SU-DHL-6 (cell line): ENCODE data around the gene B4GALT5.

Source experiments
- H2AFZ ChIP-seq: fragments of 200-600 bp; sonication (generic); 2 replicates; pipeline ENCODE4 v1.6.1; 2014; ENCODE audit warnings: low read depth, mild to moderate bottlenecking, moderate library complexity, mixed read lengths, antibody characterized with exemption, low read length; ENCODE audit not compliant: severe bottlenecking
- H3F3A ChIP-seq: fragments of 200-600 bp; shearing (Covaris generic); 2 replicates; pipeline ENCODE4 v1.6.0; 2016; ENCODE audit warnings: antibody characterized with exemption, mild to moderate bottlenecking; ENCODE audit not compliant: insufficient read depth
- H3K27ac ChIP-seq: fragments of 200-600 bp; sonication (generic); 2 replicates; pipeline ENCODE4 v1.5.1; 2016; ENCODE audit warnings: low read depth, mild to moderate bottlenecking, low read length, moderate library complexity, mixed read lengths
- H3K27me3 ChIP-seq: fragments of 200-600 bp; sonication (generic), shearing (Covaris generic); 2 replicates; pipeline ENCODE4 v1.6.0; 2014; ENCODE audit warnings: mild to moderate bottlenecking, low read length
- H3K36me3 ChIP-seq: fragments of 200-600 bp; sonication (generic); 2 replicates; pipeline ENCODE4 v1.6.1; 2014; ENCODE audit warnings: mild to moderate bottlenecking, low read length, mixed read lengths
- H3K4me2 ChIP-seq: fragments of 300-600, 200-600 bp; shearing (Covaris generic), sonication (generic); 2 replicates; pipeline ENCODE4 v1.6.0; 2014; ENCODE audit warnings: low read length, low read depth, mild to moderate bottlenecking; ENCODE audit not compliant: poor library complexity, severe bottlenecking
- H3K4me3 ChIP-seq: fragments of 200-600 bp; sonication (generic); 2 replicates; pipeline ENCODE4 v1.5.1; 2014; ENCODE audit warnings: antibody characterized with exemption, low read length, mild to moderate bottlenecking, mixed read lengths; ENCODE audit not compliant: insufficient read depth, poor library complexity, severe bottlenecking
- H3K79me2 ChIP-seq: fragments of 200-600 bp; sonication (generic); 2 replicates; pipeline ENCODE4 v1.6.1; 2014; ENCODE audit warnings: mild to moderate bottlenecking, low read length, moderate library complexity; ENCODE audit not compliant: insufficient read depth
- H3K9ac ChIP-seq: fragments of 200-600 bp; sonication (generic); 2 replicates; pipeline ENCODE4 v1.7.0; 2014; ENCODE audit warnings: mild to moderate bottlenecking, low read length
- H3K9me2 ChIP-seq: fragments of 200-600 bp; sonication (generic); replicated peaks from 2 replicates; pipeline ENCODE4 v1.6.1; 2014; ENCODE audit warnings: low read length; ENCODE audit not compliant: insufficient read depth
- H3K9me3 ChIP-seq: fragments of 200-600 bp; sonication (generic); 2 replicates; pipeline ENCODE4 v1.6.1; 2014; ENCODE audit warnings: low read length, mixed read lengths; ENCODE audit not compliant: insufficient read depth
- H4K20me1 ChIP-seq: fragments of 200-600 bp; sonication (generic); 2 replicates; pipeline ENCODE4 v1.6.1; 2014; ENCODE audit warnings: low read depth, mild to moderate bottlenecking, antibody characterized with exemption, low read length, moderate library complexity, mixed read lengths
- CTCF ChIP-seq: fragments of 200-600 bp; sonication (generic); IDR thresholded peaks from one replicate; pipeline ENCODE4 v1.5.1; 2017; ENCODE audit warnings: antibody characterized with exemption, mild to moderate bottlenecking, low read length, moderate library complexity; ENCODE audit not compliant: insufficient read depth, poor library complexity, severe bottlenecking
- EZH2phosphoT487 ChIP-seq: fragments of 200-600 bp; sonication (generic), shearing (Covaris generic); conservative IDR thresholded peaks from 2 replicates; pipeline ENCODE4 v1.6.1; 2018; ENCODE audit warnings: mild to moderate bottlenecking, antibody characterized with exemption, low read length, moderate library complexity, mixed read lengths

Gene B4GALT5

GRCh38 chr20:49599746-49600113, 113.9 kb downstream of the B4GALT5 start:
- no peaks in the 10 kb centered on the region for H3K27me3 ChIP-seq
- no peaks in the 10 kb centered on the region for H4K20me1 ChIP-seq
- H3K79me2 ChIP-seq: no peaks in the 10 kb centered on the region
- TF ChIP-seq EZH2phosphoT487 (no peak), CTCF (no peak)
- no peaks in the 10 kb centered on the region for H3F3A ChIP-seq
- no peaks in the 10 kb centered on the region for H3K36me3 ChIP-seq
- H3K4me2 ChIP-seq: no peak overlapping the region
- H2AFZ ChIP-seq: no peak overlapping the region
- no peak overlapping the region for H3K4me3 ChIP-seq
- H3K9me3 ChIP-seq: no peaks in the 10 kb centered on the region
- H3K27ac ChIP-seq: no peak overlapping the region
- no peak overlapping the region for H3K9ac ChIP-seq
- no peaks in the 10 kb centered on the region for H3K9me2 ChIP-seq

GRCh38 chr20:49597825-49598395, 115.8 kb downstream of the B4GALT5 start:
- H3K27ac ChIP-seq: no peak overlapping the region
- no peaks in the 10 kb centered on the region for H3F3A ChIP-seq
- H2AFZ ChIP-seq: no peak overlapping the region
- no peaks in the 10 kb centered on the region for H3K9me2 ChIP-seq
- TF ChIP-seq CTCF: no peak
- TF ChIP-seq EZH2phosphoT487: no peak
- no peak overlapping the region for H3K9ac ChIP-seq
- H4K20me1 ChIP-seq: no peaks in the 10 kb centered on the region
- no peaks in the 10 kb centered on the region for H3K27me3 ChIP-seq
- no peak overlapping the region for H3K4me2 ChIP-seq
- no peaks in the 10 kb centered on the region for H3K36me3 ChIP-seq
- H3K9me3 ChIP-seq: no peaks in the 10 kb centered on the region
- no peak overlapping the region for H3K4me3 ChIP-seq
- no peaks in the 10 kb centered on the region for H3K79me2 ChIP-seq

- Histone ChIP-seq H3K9me2 (no peaks in the 10 kb centered on the region), H3K27me3 (no peaks in the 10 kb centered on the region), H3K9me3 (no peaks in the 10 kb centered on the region), H3K4me2 (no peak overlapping the region), H3K27ac (no peak overlapping the region), H3K36me3 (no peaks in the 10 kb centered on the region), H3K4me3 (no peak overlapping the region), H2AFZ (no peak overlapping the region), H3K9ac (no peak overlapping the region), H3F3A (no peaks in the 10 kb centered on the region), H3K79me2 (no peaks in the 10 kb centered on the region), H4K20me1 (no peaks in the 10 kb centered on the region)
- TF ChIP-seq EZH2phosphoT487 (no peak), CTCF (no peak)
Observed at GRCh38 chr20:49595811-49596561, 117.7 kb downstream of the B4GALT5 start.
